HCT116 (cell line): ENCODE measurements around the gene SNAI1. TPM values are rescaled to one million over a fixed set of nuclear protein-coding genes. Genes with fewer than 3 reads are reported as not detected.

Source experiments
- ATAC-seq: fragments of 200-7000 bp; cut with Tn5 transposase; 2 replicates; pipeline ENCODE4 v1.9.1; 2020; ENCODE audit warnings: mild to moderate bottlenecking, moderate library complexity
- BruUV-seq: library from RNA; stranded (reverse); fragments of 400-500 nt; replicated peaks from 2 replicates; lab custom pipeline; 2021; lab: Mats Ljungman, UMichigan
- CTCF ChIA-PET: fragments of 300-600 bp; sonication (Branson Sonifier 250); formaldehyde crosslinking; loops from one replicate; lab custom pipeline; 2021; ENCODE audit warnings: antibody characterized with exemption; lab: Charles Lee
- POLR2A ChIA-PET: fragments of 300-600, 350-600 bp; sonication (Branson Sonifier 250); formaldehyde crosslinking; loops from one replicate; lab custom pipeline; 2021; ENCODE audit warnings: antibody characterized with exemption; lab: Charles Lee
- RAD21 ChIA-PET, 2 experiments: fragments of 300-600 bp; sonication (Branson Sonifier 250); formaldehyde crosslinking; loops; one replicate each; lab custom pipeline; 2023; ENCODE audit warnings: low total read pairs in 2 of 2; ENCODE audit not compliant: uncharacterized antibody in 2 of 2, unreplicated experiment in 2 of 2, low non-redundant PET in 1 of 2; lab: Charles Lee
- DNase-seq: peaks from one replicate; pipeline ENCODE4 v3.0.0-alpha.2; 2010; ENCODE audit warnings: low read depth, low spot score
- H2AFZ ChIP-seq: fragments of 200-600 bp; shearing (Covaris generic), sonication (generic); 2 replicates; pipeline ENCODE4 v1.6.1; 2017; ENCODE audit warnings: low read depth, mixed run types, mixed read lengths, antibody characterized with exemption, low read length; ENCODE audit not compliant: poor library complexity, severe bottlenecking
- H3K27ac ChIP-seq: 2 replicates; pipeline ENCODE4 v1.5.1; 2012; ENCODE audit warnings: low read depth, low read length
- H3K27me3 ChIP-seq: fragments of 200-600 bp; sonication (generic); 2 replicates; pipeline ENCODE4 v1.6.1; 2016; ENCODE audit warnings: mixed run types, low read length, mixed read lengths; ENCODE audit not compliant: insufficient read depth
- H3K36me3 ChIP-seq, 2 experiments: fragments of 200-500 bp in 1 of 2; fragments of 200-600 bp in 1 of 2; sonication (Bioruptor generic) in 1 of 2; sonication (generic) in 1 of 2; 2 replicates each; pipeline versions ENCODE4 v1.5.1 to v1.6.1; 2014 to 2016; ENCODE audit warnings: low read length in 2 of 2, inconsistent platforms in 1 of 2, mixed read lengths in 1 of 2, mixed run types in 1 of 2; ENCODE audit not compliant: insufficient read depth in 2 of 2, control insufficient read depth in 1 of 2
- H3K4me1 ChIP-seq, 2 experiments: fragments of 200-600 bp in 1 of 2; sonication (generic) in 1 of 2; 2 replicates each; pipeline versions ENCODE4 v1.5.1 to v1.6.1; 2012 to 2017; ENCODE audit warnings: low read length in 2 of 2, inconsistent platforms in 1 of 2, mild to moderate bottlenecking in 1 of 2, mixed read lengths in 1 of 2, mixed run types in 1 of 2, moderate library complexity in 1 of 2; ENCODE audit not compliant: insufficient read depth in 2 of 2, control insufficient read depth in 1 of 2
- H3K4me2 ChIP-seq: fragments of 200-600 bp; sonication (generic); 2 replicates; pipeline ENCODE4 v1.6.1; 2017; ENCODE audit warnings: mixed run types, low read length, mixed read lengths
- H3K4me3 ChIP-seq, 2 experiments: fragments of 200-600 bp in 1 of 2; sonication (generic) in 1 of 2; replicated peaks in 1 of 2; 2 replicates each; pipeline ENCODE4 v1.5.1; 2011 to 2016; ENCODE audit warnings: low read length in 2 of 2, control low read depth in 1 of 2, low read depth in 1 of 2, mild to moderate bottlenecking in 1 of 2, mixed read lengths in 1 of 2, mixed run types in 1 of 2
- H3K79me2 ChIP-seq: fragments of 200-600 bp; sonication (generic); 2 replicates; pipeline ENCODE4 v1.6.1; 2017; ENCODE audit warnings: mild to moderate bottlenecking, mixed run types, low read length, moderate library complexity, mixed read lengths; ENCODE audit not compliant: insufficient read depth
- H3K9ac ChIP-seq: fragments of 200-600 bp; sonication (generic); 2 replicates; pipeline ENCODE4 v1.6.1; 2016; ENCODE audit warnings: low read length, mixed read lengths
- H3K9me2 ChIP-seq: fragments of 200-600 bp; sonication (generic), shearing (Covaris generic); 2 replicates; pipeline ENCODE4 v1.6.1; 2017; ENCODE audit warnings: mixed run types, mild to moderate bottlenecking, moderate library complexity; ENCODE audit not compliant: insufficient read depth
- H3K9me3 ChIP-seq, 2 experiments: fragments of 200-500 bp in 1 of 2; fragments of 200-600 bp in 1 of 2; sonication (Bioruptor generic) in 1 of 2; sonication (generic) in 1 of 2; 2 replicates each; pipeline ENCODE4 v1.6.1; 2014 to 2017; ENCODE audit warnings: low read length in 2 of 2, mixed read lengths in 2 of 2, inconsistent platforms in 1 of 2, low read depth in 1 of 2, mild to moderate bottlenecking in 1 of 2, mixed run types in 1 of 2, moderate library complexity in 1 of 2; ENCODE audit not compliant: control insufficient read depth in 1 of 2, insufficient read depth in 1 of 2
- H4K20me1 ChIP-seq: fragments of 200-600 bp; sonication (generic), shearing (Covaris generic); 2 replicates; pipeline ENCODE4 v1.6.1; 2017; ENCODE audit warnings: mixed run types, mild to moderate bottlenecking, moderate library complexity; ENCODE audit not compliant: insufficient read depth
- ATF3 ChIP-seq: IDR thresholded peaks from 2 replicates; pipeline ENCODE4 v1.6.1; 2012
- CBX3 ChIP-seq: IDR thresholded peaks from 2 replicates; pipeline ENCODE4 v1.6.1; 2012; ENCODE audit warnings: low read depth
- CTCF ChIP-seq, 3 experiments: fragments of 200-600 bp in 1 of 3; sonication (generic) in 1 of 3; IDR thresholded peaks in 2 of 3; conservative IDR thresholded peaks in 1 of 3; 2 replicates each; pipeline ENCODE4 v1.5.1; 2012 to 2017; ENCODE audit warnings: low read depth in 2 of 3, low read length in 2 of 3, antibody characterized with exemption in 1 of 3, borderline replicate concordance in 1 of 3, control low read depth in 1 of 3, mild to moderate bottlenecking in 1 of 3, mixed read lengths in 1 of 3, mixed run types in 1 of 3, moderate library complexity in 1 of 3; ENCODE audit not compliant: insufficient read depth in 1 of 3
- EZH2phosphoT487 ChIP-seq: fragments of 200-600 bp; IDR thresholded peaks from 2 replicates; pipeline ENCODE4 v1.6.1; 2018; ENCODE audit warnings: antibody characterized with exemption, borderline replicate concordance
- FOSL1 ChIP-seq: IDR thresholded peaks from 2 replicates; pipeline ENCODE4 v1.6.1; 2012; ENCODE audit warnings: low read depth
- MAX ChIP-seq: IDR thresholded peaks from 2 replicates; pipeline ENCODE4 v1.6.1; 2012
- POLR2A ChIP-seq: IDR thresholded peaks from 2 replicates; pipeline ENCODE4 v1.7.0; 2011; ENCODE audit warnings: borderline replicate concordance; ENCODE audit not compliant: insufficient read depth, insufficient read length; ENCODE audit errors: extremely low read depth
- POLR2AphosphoS5 ChIP-seq: IDR thresholded peaks from 2 replicates; pipeline ENCODE4 v1.6.1; 2011; ENCODE audit warnings: mild to moderate bottlenecking, low read depth, low read length, moderate library complexity
- RAD21 ChIP-seq: IDR thresholded peaks from 2 replicates; pipeline ENCODE4 v1.6.1; 2012; ENCODE audit warnings: low read depth, mild to moderate bottlenecking
- SIN3A ChIP-seq: IDR thresholded peaks from 2 replicates; pipeline ENCODE4 v1.6.1; 2012; ENCODE audit warnings: low read depth
- SP1 ChIP-seq: IDR thresholded peaks from 2 replicates; pipeline ENCODE4 v1.6.1; 2012; ENCODE audit warnings: low read depth
- YY1 ChIP-seq: IDR thresholded peaks from 2 replicates; pipeline ENCODE4 v1.6.1; 2011; ENCODE audit warnings: low read length, low read depth, moderate library complexity, mild to moderate bottlenecking; ENCODE audit not compliant: insufficient replicate concordance; ENCODE audit errors: extremely low read depth
- intact Hi-C: fragments of 100-400 bp; cut with micrococcal nuclease; formaldehyde crosslinking; loops from 2 replicates; pipeline ENCODE4 v1.10.0; 2022
- total RNA-seq: library from RNA; stranded (reverse); gene quantifications from one replicate; pipeline ENCODE4 v1.2.1, GENCODE V29; 2021; ENCODE audit not compliant: unreplicated experiment

The SNAI1 gene
- total RNA-seq, 1 experiment from 2014 or later: 13.4 TPM

- ChIA-PET CTCF (no interaction called here), POLR2A (interaction anchor here (0.7 kb wide), 1 partner anchor 101 kb away, joined by 3 read pairs; the partner anchor contains the start of gene RNF114), RAD21 (no interaction called here)
- H3K9me3 ChIP-seq: no peaks in the 10 kb centered on the region
- peaks cover 5 to 16% of the 10 kb centered on the region in 2 experiments; a peak in 2 of 4 replicates for H3K4me1 ChIP-seq
- BruUV-seq: no TSS peak
- no peaks in the 10 kb centered on the region for H3K36me3 ChIP-seq
- H2AFZ ChIP-seq: no peak overlapping the region
- no peaks in the 10 kb centered on the region for H4K20me1 ChIP-seq
- DNase-seq (no peak), ATAC-seq (no peak)
- H3K9me2 ChIP-seq: no peaks in the 10 kb centered on the region
- H3K27me3 ChIP-seq: no peaks in the 10 kb centered on the region
- no peak overlapping the region for H3K4me3 ChIP-seq
- H3K79me2 ChIP-seq: no peaks in the 10 kb centered on the region
- no peak overlapping the region for H3K9ac ChIP-seq
- TF ChIP-seq SIN3A (no peak), POLR2AphosphoS5 (no peak), RAD21 (no peak), CBX3 (no peak), FOSL1 (no peak), EZH2phosphoT487 (no peak), CTCF (IDR thresholded peaks at IDR 0.05 in 2 of 3, conservative IDR thresholded peaks at IDR 0.05 in 1 of 3; ENCODE audit: borderline replicate concordance in 1 of 3, insufficient read depth in 1 of 3, low read depth in 2 of 3, low read length in 2 of 3) (no peak), YY1 (no peak), SP1 (no peak), ATF3 (no peak), MAX (no peak), POLR2A (no peak)
- H3K27ac ChIP-seq: no peak overlapping the region
- intact Hi-C loops: no loop called here
- H3K4me2 ChIP-seq: no peak overlapping the region
Observed at GRCh38 chr20:50037123-50037522, 54.3 kb downstream of the SNAI1 start.
